ENCODE data around the gene PLA2G4E.

- TF ChIP-seq, protein P1, sequence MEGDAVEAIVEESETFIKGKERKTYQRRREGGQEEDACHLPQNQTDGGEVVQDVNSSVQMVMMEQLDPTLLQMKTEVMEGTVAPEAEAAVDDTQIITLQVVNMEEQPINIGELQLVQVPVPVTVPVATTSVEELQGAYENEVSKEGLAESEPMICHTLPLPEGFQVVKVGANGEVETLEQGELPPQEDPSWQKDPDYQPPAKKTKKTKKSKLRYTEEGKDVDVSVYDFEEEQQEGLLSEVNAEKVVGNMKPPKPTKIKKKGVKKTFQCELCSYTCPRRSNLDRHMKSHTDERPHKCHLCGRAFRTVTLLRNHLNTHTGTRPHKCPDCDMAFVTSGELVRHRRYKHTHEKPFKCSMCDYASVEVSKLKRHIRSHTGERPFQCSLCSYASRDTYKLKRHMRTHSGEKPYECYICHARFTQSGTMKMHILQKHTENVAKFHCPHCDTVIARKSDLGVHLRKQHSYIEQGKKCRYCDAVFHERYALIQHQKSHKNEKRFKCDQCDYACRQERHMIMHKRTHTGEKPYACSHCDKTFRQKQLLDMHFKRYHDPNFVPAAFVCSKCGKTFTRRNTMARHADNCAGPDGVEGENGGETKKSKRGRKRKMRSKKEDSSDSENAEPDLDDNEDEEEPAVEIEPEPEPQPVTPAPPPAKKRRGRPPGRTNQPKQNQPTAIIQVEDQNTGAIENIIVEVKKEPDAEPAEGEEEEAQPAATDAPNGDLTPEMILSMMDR (IDR thresholded peaks at IDR 0.05), result no peak
- no peak for TF ChIP-seq POLR2A (IDR thresholded peaks at IDR 0.05)
These were observed 28.0 kb downstream of the PLA2G4E start for GRCh38 chr15:41992803-41993190.
